Rectal smooth muscle tissue (tissue), 1 donor: ENCODE measurements around the gene CHRM5.
"Not testable (repeated sequence)": the region's sequence is repeated elsewhere in the genome, so short reads cannot be mapped to it uniquely, and the experiment has no call there.

Source experiments
- H3K27ac ChIP-seq: one replicate; pipeline ENCODE4 v1.7.0; 2013; ENCODE audit warnings: low read depth, low read length, inconsistent platforms
- H3K27me3 ChIP-seq: one replicate; pipeline ENCODE4 v1.7.0; 2013; ENCODE audit warnings: low read length; ENCODE audit not compliant: control insufficient read depth, insufficient read depth
- H3K36me3 ChIP-seq: one replicate; pipeline ENCODE4 v1.7.0; 2013; ENCODE audit warnings: low read length; ENCODE audit not compliant: control insufficient read depth, insufficient read depth
- H3K4me1 ChIP-seq: one replicate; pipeline ENCODE4 v1.7.0; 2013; ENCODE audit warnings: low read length; ENCODE audit not compliant: control insufficient read depth, insufficient read depth
- H3K4me3 ChIP-seq: one replicate; pipeline ENCODE4 v1.7.0; 2013; ENCODE audit warnings: low read length
- H3K9ac ChIP-seq: one replicate; pipeline ENCODE4 v1.7.0; 2013; ENCODE audit warnings: low read length

Gene CHRM5

DNA sequence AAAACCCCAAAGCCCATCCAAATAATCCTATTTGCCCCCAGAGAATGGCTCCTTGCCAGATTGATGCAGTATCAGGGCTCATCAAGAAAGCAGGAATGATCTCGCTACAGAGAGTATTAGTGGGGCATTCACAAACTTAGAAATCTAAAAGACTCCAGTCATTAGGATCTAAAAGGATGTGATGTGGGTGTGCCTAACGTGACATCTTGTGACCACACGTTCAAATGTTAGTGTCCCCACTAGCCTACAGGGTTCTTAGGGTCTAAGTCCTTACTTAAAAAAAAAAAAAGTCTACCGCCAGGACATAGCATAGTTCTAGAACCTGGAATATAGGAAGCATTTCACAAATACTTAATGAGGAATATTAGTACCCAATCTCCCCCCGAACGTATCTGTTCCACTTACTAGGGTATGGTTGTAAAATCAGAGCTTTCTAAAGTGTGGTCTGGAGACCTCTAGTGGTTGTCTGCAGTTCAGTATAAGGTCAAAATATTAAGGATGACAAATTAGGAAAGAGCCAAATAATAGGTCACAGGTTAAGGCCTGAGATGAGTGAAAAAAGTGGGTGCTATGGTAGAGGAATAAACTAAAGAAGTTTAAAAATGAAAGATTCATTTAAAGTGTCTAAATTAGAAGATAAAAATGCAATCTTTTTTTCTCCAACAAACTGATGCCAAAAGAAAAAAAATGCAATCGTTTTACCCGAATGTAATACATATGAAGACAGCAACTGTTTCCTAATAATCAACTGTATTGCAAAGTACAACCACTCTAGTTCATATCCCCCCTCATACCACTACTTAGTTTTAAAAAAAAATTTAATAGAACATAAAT, 4.2 kb upstream of the CHRM5 start:
- H3K4me3 ChIP-seq, result no peak overlapping the region
- no peaks in the 10 kb centered on the region for H3K4me1 ChIP-seq
- H3K9ac ChIP-seq, result no peak overlapping the region
- no peaks in the 10 kb centered on the region for H3K27me3 ChIP-seq
- H3K27ac ChIP-seq, result no peak overlapping the region
- H3K36me3 ChIP-seq, result no peaks in the 10 kb centered on the region

DNA sequence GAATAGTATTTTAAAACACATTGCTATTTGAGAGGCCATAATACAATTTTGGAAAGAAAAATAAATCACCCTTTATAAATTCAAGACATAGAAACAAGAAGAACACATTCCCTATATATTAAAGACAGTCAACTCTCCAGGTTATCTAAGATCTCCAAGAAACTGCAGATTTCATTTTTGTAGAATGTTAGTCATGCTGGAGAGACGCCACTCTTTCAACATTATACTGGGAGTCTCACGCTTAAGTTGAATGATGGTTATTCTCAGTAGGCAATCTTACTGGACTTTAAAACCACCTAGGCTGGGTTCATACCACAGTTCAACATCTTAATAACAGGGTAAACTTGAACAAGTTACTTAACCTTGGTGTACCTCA, 3.6 kb upstream of the CHRM5 start:
- Histone ChIP-seq H3K4me1 (no peaks in the 10 kb centered on the region), H3K27me3 (no peaks in the 10 kb centered on the region), H3K9ac (no peak overlapping the region), H3K27ac (no peak overlapping the region), H3K36me3 (no peaks in the 10 kb centered on the region), H3K4me3 (no peak overlapping the region)

DNA sequence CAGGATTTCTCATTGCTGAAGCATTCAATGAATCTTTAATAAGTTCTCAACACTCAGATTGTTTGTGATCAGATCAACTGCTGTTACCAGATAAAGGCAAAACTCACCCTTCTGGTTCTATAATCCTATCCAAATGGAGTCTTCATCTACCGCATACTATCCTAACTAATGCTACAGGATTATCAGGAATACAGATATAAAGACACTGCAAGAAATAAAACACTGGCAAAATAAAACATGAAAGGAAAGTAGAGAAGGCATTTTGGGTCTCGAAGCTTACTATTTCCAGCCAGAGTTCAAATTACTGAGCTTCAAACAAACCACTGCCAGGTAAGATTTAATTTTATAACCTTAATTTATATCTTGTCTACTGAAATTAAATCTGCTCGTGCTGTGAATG, 524 bp downstream of the CHRM5 start:
- no peak overlapping the region for H3K27ac ChIP-seq
- H3K9ac ChIP-seq, result no peak overlapping the region
- H3K27me3 ChIP-seq, result no peaks in the 10 kb centered on the region
- H3K36me3 ChIP-seq, result no peaks in the 10 kb centered on the region
- no peak overlapping the region for H3K4me3 ChIP-seq
- H3K4me1 ChIP-seq, result no peaks in the 10 kb centered on the region

DNA sequence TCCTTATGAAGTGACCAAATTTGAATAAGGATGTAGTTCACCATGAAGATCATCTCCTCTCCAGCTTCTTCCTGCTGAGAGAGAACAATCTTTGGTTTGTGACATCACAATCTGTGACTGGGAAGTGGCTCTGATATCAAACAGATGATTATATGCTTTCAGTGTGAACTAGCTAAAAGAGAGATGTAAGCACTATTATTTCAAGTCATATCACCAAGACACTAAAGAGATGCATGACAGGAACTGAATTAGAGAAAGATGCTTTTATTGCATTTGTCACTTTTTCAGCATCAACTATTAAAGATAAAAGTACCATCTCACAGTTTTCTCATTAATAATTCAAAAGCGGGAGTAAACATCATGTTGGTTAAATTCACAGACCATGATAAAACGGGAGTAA, 3.5 kb downstream of the CHRM5 start:
- Histone ChIP-seq H3K4me3 (no peak overlapping the region), H3K27me3 (no peaks in the 10 kb centered on the region), H3K9ac (no peak overlapping the region), H3K36me3 (no peaks in the 10 kb centered on the region), H3K4me1 (no peaks in the 10 kb centered on the region), H3K27ac (no peak overlapping the region)

DNA sequence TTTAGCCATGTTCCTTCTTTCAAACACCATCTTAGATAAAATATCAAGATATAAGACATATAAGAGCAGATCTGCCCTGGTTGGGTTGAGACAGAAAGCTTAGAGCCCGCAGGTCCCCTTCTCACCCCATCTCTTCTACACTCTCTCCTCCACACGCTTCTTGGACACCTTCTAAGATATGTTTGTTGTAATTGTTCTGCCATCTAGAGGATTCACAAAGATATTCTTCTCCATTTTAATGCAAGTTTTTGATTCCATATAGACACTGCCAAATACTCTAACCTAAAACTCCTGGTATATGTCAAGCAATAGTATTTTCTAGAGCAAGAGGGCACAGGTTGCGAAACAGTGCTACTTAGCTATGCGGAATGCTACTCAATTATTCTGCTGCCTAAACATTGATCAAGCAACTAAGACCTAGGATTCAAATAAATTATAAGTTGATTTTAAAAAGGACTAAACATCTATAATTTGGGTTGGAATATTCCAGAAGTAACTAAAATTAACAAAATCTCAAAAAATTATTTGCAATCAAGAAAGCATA, 6.8 kb downstream of the CHRM5 start:
- Histone ChIP-seq H3K27me3 (no peaks in the 10 kb centered on the region), H3K4me3 (no peak overlapping the region), H3K9ac (no peak overlapping the region), H3K27ac (no peak overlapping the region), H3K36me3 (no peaks in the 10 kb centered on the region), H3K4me1 (no peaks in the 10 kb centered on the region)

DNA sequence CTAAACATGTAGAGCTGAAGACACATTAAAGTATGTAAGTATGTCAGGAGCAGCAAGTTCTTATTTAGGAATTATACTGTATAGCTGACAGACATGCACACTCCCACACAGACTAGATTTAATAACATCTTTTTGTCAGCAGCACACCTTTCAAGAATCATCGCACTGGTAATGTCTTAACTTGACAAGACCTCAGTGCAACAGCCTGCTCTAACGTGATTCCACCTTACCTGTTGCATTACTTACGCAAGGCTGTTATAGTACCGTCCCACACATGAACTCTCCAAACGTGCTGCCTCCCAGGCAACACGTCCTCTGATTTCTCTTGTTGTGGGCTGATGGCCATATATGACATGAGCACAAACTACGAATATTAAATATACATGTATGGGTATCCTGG, 11.9 kb downstream of the CHRM5 start:
- Histone ChIP-seq H3K4me3 (no peak overlapping the region), H3K27ac (no peak overlapping the region), H3K36me3 (no peaks in the 10 kb centered on the region), H3K27me3 (no peaks in the 10 kb centered on the region), H3K4me1 (no peaks in the 10 kb centered on the region), H3K9ac (no peak overlapping the region)

DNA sequence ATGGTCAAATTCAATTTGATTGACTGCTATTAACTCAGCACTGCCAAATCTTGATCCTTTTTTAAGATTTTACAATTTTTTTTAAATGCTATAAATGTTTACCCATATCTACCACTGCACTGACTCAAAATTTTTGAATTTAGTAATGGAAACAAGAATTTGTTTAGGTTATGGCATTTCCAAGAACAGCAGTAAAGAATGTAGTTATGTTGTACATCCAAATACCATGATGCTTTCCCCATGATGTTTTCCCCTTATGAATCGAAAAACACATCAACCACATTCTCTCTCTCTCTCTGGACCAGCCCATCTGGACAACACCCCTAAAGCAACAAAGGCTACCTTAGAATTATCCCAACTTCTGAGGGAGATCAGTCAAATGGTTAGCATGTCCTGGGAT, 14.2 kb downstream of the CHRM5 start:
- H3K4me3 ChIP-seq, result no peak overlapping the region
- H3K27ac ChIP-seq, result no peak overlapping the region
- no peak overlapping the region for H3K9ac ChIP-seq
- H3K4me1 ChIP-seq, result no peaks in the 10 kb centered on the region
- H3K27me3 ChIP-seq, result no peaks in the 10 kb centered on the region
- no peaks in the 10 kb centered on the region for H3K36me3 ChIP-seq

DNA sequence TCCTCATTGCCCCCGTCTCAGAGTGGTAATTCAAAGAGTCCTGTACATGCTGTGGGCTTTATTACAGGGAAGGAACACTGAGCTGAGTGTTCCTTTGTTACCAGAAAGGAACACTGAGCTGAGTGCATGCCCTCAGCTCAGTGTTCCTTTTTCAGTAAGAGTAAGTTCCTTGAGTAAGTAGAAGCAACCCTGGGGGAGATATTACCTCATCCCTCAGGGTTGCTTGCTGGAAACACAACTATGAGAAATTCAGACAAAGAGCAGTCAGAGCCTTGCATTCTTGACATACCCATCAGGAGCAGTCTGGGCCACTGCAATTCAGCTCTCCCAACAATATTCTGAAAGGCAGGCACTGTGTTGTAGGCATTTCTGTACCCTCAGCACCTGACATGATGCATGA, 17.0 kb downstream of the CHRM5 start:
- Histone ChIP-seq H3K9ac (no peak overlapping the region), H3K36me3 (no peaks in the 10 kb centered on the region), H3K4me1 (no peaks in the 10 kb centered on the region), H3K4me3 (no peak overlapping the region), H3K27ac (no peak overlapping the region), H3K27me3 (no peaks in the 10 kb centered on the region)

DNA sequence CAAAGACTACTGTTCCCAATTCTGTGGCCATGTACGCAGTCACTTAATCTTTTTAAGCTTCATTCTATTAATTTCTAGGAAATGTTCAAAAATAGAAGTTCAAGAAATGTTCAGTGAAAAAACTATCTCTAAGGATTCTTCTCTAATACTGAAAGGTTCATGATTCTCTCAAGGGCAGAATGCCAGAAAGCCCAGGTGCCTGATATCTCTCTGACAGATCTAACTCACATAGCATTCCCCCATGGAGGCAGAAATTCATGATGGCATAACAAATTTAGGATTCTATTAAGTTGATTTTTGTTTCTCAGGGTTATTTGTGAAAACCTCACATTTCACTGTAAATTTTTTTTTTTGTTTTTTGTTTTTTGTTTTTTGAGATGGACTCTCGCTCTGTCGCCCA, 17.5 kb downstream of the CHRM5 start:
- H3K36me3 ChIP-seq, result no peaks in the 10 kb centered on the region
- no peaks in the 10 kb centered on the region for H3K4me1 ChIP-seq
- no peaks in the 10 kb centered on the region for H3K27me3 ChIP-seq
- H3K4me3 ChIP-seq, result no peak overlapping the region
- H3K27ac ChIP-seq, result no peak overlapping the region
- H3K9ac ChIP-seq, result no peak overlapping the region

DNA sequence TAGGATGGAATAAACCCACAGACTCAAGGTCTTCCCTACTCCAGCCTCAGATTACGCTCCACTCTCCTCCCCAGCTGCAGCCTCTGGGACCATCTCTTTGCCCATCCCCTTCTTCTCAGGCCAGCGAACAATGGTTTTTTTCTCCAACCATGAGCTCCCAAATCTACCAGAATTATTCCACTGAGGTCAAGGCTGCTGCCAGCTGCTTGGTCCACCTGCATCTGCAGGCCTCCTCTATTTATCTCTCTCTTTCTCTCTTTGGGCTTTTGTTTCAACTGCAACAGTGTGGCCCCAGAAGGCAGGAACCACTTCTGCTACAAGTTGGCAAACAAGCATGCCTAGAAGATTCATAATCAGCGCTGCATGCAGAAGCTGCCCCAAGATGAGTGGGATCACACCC, 19.1 kb downstream of the CHRM5 start:
- Histone ChIP-seq H3K9ac (no peak overlapping the region), H3K36me3 (no peaks in the 10 kb centered on the region), H3K27me3 (no peaks in the 10 kb centered on the region), H3K4me1 (no peaks in the 10 kb centered on the region), H3K4me3 (no peak overlapping the region), H3K27ac (no peak overlapping the region)

DNA sequence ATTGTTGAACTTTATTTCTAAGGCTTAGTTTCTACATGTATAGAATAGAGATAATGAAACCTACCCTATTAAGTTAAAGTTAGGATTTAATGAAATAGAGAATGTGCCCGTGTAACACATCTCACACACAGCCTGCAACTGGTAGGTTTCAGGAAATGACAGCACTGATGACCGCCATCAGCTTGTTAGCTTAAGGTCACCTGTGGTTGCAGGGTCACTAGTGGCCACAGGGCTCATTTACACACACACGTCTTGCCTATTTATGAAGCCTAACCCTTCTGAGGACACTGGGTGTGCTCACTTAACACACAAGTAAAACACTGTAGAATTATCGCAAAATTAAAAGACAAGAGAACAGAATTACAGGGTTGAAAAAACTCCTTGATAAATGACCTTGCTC, 20.1 kb downstream of the CHRM5 start:
- Histone ChIP-seq H3K4me3 (no peak overlapping the region), H3K27ac (no peak overlapping the region), H3K4me1 (no peaks in the 10 kb centered on the region), H3K36me3 (no peaks in the 10 kb centered on the region), H3K9ac (no peak overlapping the region), H3K27me3 (no peaks in the 10 kb centered on the region)

DNA sequence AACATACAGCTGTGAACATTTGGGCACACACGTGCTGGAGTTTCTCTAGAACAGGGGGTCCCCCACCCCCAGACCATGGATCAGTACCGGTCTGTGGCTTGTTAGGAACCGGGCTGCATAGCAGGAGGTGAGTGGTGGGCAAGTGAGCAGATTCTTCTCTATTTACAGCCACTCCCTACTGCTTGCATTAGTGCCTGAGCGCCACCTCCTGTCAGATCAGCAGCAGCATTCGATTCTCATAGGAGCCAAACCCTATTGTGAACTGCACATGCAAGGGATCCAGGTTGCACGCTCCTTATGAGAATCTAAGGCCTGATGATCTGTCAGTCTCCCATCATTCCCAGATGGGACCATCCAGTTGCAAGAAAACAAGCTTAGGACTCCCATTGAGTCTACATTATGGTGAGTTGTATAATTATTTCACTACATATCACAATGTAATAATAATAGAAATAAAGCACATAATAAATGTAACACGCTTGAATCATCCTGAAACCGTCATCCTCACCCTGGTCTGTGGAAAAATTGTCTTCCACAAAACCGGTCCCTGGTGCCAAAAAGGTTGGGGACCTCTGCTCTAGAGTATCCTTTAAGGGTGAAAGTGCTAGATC, 25.8 kb downstream of the CHRM5 start:
- Histone ChIP-seq H3K27me3 (no peaks in the 10 kb centered on the region), H3K4me3 (no peak overlapping the region)

DNA sequence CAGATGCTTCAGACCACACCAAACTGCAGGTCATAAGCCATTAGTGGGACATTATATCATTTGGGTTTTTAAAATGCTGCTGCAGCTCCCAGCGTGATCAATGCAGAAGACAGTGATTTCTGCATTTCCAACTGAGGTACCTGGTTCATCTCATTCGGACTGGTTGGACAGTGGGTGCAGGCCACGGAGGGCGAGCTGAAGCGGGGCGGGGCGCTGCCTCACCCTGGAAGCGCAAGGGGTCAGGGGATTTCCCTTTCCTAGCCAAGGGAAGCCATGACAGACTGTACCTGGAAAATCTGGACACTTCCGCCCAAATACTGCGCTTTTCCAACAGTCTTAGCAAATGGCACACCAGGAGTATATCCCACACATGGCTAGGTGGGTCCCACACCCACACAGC, 27.4 kb downstream of the CHRM5 start:
- not testable (repeated sequence) for H3K27me3 ChIP-seq, H3K4me3 ChIP-seq, H3K27ac ChIP-seq, H3K4me1 ChIP-seq, H3K9ac ChIP-seq, H3K36me3 ChIP-seq

More for the DNA sequence above, 25.8 kb downstream of the CHRM5 start:
- no peak overlapping the region for H3K27ac ChIP-seq
- no peaks in the 10 kb centered on the region for H3K36me3 ChIP-seq
- H3K4me1 ChIP-seq, result no peaks in the 10 kb centered on the region
- H3K9ac ChIP-seq, result no peak overlapping the region
